ENCODE data around the gene MSMO1. TPM values are rescaled to one million over a fixed set of nuclear protein-coding genes. Genes with fewer than 3 reads are reported as not detected.

The MSMO1 gene
- total and polyA plus RNA-seq, 2 of the 8 experiments (the other 6 are each of a cell fraction or from before 2014, with no cell fraction given): 79.8 to 109 TPM

DNA sequence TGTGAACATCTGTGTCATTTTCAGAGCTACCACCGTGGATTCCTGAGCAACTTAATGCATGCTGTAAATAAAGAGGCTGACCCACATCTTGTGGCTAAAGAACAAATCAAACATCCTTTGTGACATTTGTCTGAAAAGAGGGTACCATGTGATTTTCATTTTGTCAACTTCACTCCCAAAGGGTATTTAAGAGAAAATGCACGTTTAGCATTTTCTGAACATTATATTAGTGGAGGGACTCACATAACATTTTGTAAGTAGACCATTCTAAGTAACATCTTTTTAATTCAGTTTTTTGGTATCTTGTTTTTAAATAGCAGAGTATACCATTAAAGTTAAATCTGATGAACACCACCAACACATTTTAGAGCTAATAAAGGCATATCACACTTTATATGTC lies 34.3 kb downstream of the MSMO1 start:
- H4K5ac ChIP-seq (ENCODE audit: insufficient read length, low read depth, low read length): no peak overlapping the region
- peaks cover 3% of the 10 kb centered on the region; the same call in 1 of the 2 replicates for H3K23me2 ChIP-seq (ENCODE audit: low read depth, low read length)
- H3K4me1 ChIP-seq (replicated peaks in 1 of 4; ENCODE audit: control insufficient read depth in 3 of 4, insufficient read depth in 4 of 4, low read length in 3 of 4): no peaks in the 10 kb centered on the region
- no peak overlapping the region for H2BK120ac ChIP-seq (replicated peaks; ENCODE audit: low read depth, low read length)
- H3K14ac ChIP-seq (ENCODE audit: insufficient read length): no peak overlapping the region
- no peak overlapping the region for H3K4me3 ChIP-seq (ENCODE audit: extremely low read depth in 1 of 4, insufficient read depth in 2 of 4, low read depth in 3 of 4, low read length in 4 of 4)
- H4K8ac ChIP-seq (ENCODE audit: extremely low read depth, insufficient read depth, low read length): no peak overlapping the region
- H3K23ac ChIP-seq (ENCODE audit: insufficient read length): no peak overlapping the region
- H3K56ac ChIP-seq (replicated peaks; ENCODE audit: insufficient read length, low read depth, low read length): no peak overlapping the region
- no peaks in the 10 kb centered on the region for H3K9me3 ChIP-seq (ENCODE audit: insufficient read depth in 2 of 2, low read depth in 1 of 2, low read length in 1 of 2)
- H2BK15ac ChIP-seq (ENCODE audit: low read length): no peak overlapping the region
- no peak overlapping the region for H2AFZ ChIP-seq (ENCODE audit: low read length)
- H2BK20ac ChIP-seq (ENCODE audit: low read length): no peak overlapping the region
- no peak overlapping the region for H3K9ac ChIP-seq (replicated peaks in 1 of 4; ENCODE audit: extremely low read depth in 1 of 4, low read depth in 3 of 4, low read length in 3 of 4)
- H3K27me3 ChIP-seq (replicated peaks in 1 of 4; ENCODE audit: control insufficient read depth in 3 of 4, extremely low read depth in 1 of 4, insufficient read depth in 3 of 4, low read length in 3 of 4): no peaks in the 10 kb centered on the region
- POLR2A ChIA-PET (ENCODE audit: partially characterized antibody): no interaction called here
- H4K91ac ChIP-seq (replicated peaks; ENCODE audit: insufficient read length, low read length): no peak overlapping the region
- DNase-seq (ENCODE audit: low read depth in 1 of 2, low spot score in 2 of 2) (no peak), FAIRE-seq (no peak)
- no peak overlapping the region for H3K4me2 ChIP-seq (ENCODE audit: insufficient read depth in 1 of 2, low read depth in 2 of 2, low read length in 2 of 2)
- H3K79me1 ChIP-seq (ENCODE audit: low read depth, low read length): no peaks in the 10 kb centered on the region
- no peaks in the 10 kb centered on the region for H4K20me1 ChIP-seq (replicated peaks in 1 of 2; ENCODE audit: control insufficient read depth in 1 of 2, insufficient read depth in 2 of 2, low read length in 2 of 2)
- TF ChIP-seq CHD2 (IDR thresholded peaks at IDR 0.05; ENCODE audit: low read length): no peak
- TF ChIP-seq BACH1 (IDR thresholded peaks at IDR 0.05; ENCODE audit: low read length): no peak
- no peak for TF ChIP-seq TCF12 (IDR thresholded peaks at IDR 0.05; ENCODE audit: low read depth, low read length)
- no peak for TF ChIP-seq PHF8 (conservative IDR thresholded peaks at IDR 0.05; ENCODE audit: low read depth, low read length)
- no peak for TF ChIP-seq KDM4A (IDR thresholded peaks at IDR 0.05; ENCODE audit: low read depth, low read length, severe bottlenecking)
- TF ChIP-seq CREB1 (IDR thresholded peaks at IDR 0.05): no peak
- TF ChIP-seq GTF2F1 (IDR thresholded peaks at IDR 0.05; ENCODE audit: borderline replicate concordance, low read depth, low read length): no peak
- no peak for TF ChIP-seq SIX5 (IDR thresholded peaks at IDR 0.05; ENCODE audit: low read depth, low read length)
- no peak for TF ChIP-seq ASH2L (IDR thresholded peaks at IDR 0.05; ENCODE audit: low read length)
- H3K18ac ChIP-seq (ENCODE audit: extremely low read depth, low read length): no peak overlapping the region
- H3K4ac ChIP-seq (replicated peaks; ENCODE audit: insufficient read length, low read depth, low read length): no peak overlapping the region
- CTCF ChIA-PET (ENCODE audit: partially characterized antibody): interaction anchor here (0.5 to 3.4 kb wide), 2 partner anchors 22 to 285 kb away, joined by 5 to 13 read pairs; no protein-coding TSS in a partner anchor
- no peak overlapping the region for H2BK12ac ChIP-seq (ENCODE audit: low read depth, low read length)
- H3K36me3 ChIP-seq (ENCODE audit: control insufficient read depth in 2 of 4, insufficient read depth in 4 of 4, low read length in 3 of 4): no peaks in the 10 kb centered on the region
- H3K27ac ChIP-seq (ENCODE audit: low read depth, low read length): no peak overlapping the region
- H2BK5ac ChIP-seq (ENCODE audit: low read depth, low read length): no peak overlapping the region
- H3K79me2 ChIP-seq (ENCODE audit: control insufficient read depth in 1 of 2, insufficient read depth in 2 of 2, low read length in 2 of 2): no peaks in the 10 kb centered on the region
- H2AK5ac ChIP-seq (ENCODE audit: low read depth, low read length): no peak overlapping the region
- 89% methylated on average over 2 of the region's 2 CpGs; no CpG with 5 or more reads in 1 of the 2 experiments for WGBS, 2 experiments (ENCODE audit: extremely low coverage in 1 of 2, insufficient coverage in 1 of 2, insufficient read length in 1 of 2, insufficient replicate concordance in 2 of 2, low coverage in 1 of 2, low lambda C conversion rate in 2 of 2, missing lambda C conversion rate in 1 of 2)
